Astrocyte of the spinal cord (primary cell): ENCODE results near the gene NAT8L.
A peak's percentile ranks its signal among the peaks of the same experiment; 100 is the strongest.
"Not testable (repeated sequence)": the region's sequence is repeated elsewhere in the genome, so short reads cannot be mapped to it uniquely, and the experiment has no call there.

Source experiments
- DNase-seq: peaks from one replicate; pipeline ENCODE4 v3.0.0; 2011; ENCODE audit warnings: low read depth, low spot score
- H3K4me3 ChIP-seq: 2 replicates; pipeline ENCODE4 v1.5.1; 2011; ENCODE audit warnings: low read depth, mild to moderate bottlenecking, low read length, moderate library complexity
- in situ Hi-C: cut with HindIII; loops from 2 replicates; pipeline ENCODE4 v1.10.0; 2017; ENCODE audit warnings: low sequenced_read_pairs
- TF ChIP-seq, protein P1 (sequence below): IDR thresholded peaks from 2 replicates; pipeline ENCODE4 v1.5.1; 2012; ENCODE audit warnings: low read depth, mild to moderate bottlenecking, low read length, inconsistent platforms

Gene NAT8L, protein sequence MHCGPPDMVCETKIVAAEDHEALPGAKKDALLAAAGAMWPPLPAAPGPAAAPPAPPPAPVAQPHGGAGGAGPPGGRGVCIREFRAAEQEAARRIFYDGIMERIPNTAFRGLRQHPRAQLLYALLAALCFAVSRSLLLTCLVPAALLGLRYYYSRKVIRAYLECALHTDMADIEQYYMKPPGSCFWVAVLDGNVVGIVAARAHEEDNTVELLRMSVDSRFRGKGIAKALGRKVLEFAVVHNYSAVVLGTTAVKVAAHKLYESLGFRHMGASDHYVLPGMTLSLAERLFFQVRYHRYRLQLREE

DNA sequence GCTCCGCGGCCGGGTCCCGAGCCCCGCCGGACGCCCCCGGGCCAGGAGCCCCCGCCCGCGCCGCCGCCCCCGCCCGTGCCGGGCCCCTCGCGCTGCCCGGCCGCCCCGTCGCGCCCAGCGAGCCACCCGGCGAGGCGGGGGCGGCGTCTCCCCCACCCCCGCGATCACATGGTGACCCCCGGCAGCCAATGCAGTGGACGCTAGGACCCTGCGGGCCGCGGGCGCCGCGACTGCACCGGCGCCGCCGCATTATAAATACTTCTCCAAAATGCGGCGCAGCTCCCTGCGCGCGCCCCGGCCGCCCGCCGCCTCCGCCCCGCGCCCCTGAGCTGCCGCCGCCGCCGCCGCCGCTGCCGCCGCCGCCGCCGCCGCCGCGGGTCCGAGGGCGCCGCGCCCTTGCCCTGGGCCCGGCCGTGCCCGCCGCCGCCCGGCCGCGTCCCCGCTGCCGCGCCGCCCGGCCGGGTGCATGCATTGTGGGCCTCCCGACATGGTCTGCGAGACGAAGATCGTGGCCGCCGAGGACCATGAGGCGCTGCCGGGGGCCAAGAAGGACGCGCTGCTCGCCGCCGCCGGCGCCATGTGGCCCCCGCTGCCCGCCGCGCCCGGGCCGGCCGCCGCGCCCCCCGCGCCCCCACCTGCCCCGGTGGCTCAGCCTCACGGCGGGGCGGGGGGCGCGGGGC, at the start of gene NAT8L:
Gene NAT8L, plus strand, starts transcription at position 282 of the 680 bp plus-strand sequence. Its CDS starts 185 bp downstream, at position 467.
- in situ Hi-C loops = no loop called here
- H3K4me3 ChIP-seq = no peak within 1 kb of the TSS
- no peak for DNase-seq

DNA sequence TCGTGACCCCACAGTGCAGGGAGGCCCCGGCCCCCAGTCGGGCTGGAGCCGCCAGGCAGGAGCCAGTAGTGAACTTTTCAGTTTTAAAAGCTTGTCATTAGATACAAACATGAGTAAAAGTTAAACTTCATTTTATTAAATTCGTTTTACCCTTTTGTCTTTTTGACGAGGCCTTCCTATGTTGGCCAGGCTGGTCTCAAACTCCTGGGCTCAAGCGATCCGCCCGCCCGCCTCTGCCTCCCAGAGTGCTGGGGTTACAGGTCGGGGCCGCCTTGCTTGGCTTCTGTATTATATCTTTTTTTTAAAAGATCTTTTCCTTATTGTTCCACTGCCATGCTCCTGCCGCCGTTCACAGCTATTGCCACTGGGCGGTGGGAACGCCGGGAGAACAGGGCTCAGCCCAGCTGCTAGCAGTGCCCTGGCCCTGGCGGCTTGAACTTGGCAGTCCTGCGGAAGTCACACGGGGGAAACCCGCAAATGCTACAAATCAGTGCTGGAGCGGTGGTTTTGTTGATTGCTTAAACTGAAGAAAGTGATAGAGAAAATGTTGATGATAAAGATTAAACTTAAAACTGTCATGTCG, 49.4 kb upstream of the NAT8L start:
- TF ChIP-seq, protein P1, sequence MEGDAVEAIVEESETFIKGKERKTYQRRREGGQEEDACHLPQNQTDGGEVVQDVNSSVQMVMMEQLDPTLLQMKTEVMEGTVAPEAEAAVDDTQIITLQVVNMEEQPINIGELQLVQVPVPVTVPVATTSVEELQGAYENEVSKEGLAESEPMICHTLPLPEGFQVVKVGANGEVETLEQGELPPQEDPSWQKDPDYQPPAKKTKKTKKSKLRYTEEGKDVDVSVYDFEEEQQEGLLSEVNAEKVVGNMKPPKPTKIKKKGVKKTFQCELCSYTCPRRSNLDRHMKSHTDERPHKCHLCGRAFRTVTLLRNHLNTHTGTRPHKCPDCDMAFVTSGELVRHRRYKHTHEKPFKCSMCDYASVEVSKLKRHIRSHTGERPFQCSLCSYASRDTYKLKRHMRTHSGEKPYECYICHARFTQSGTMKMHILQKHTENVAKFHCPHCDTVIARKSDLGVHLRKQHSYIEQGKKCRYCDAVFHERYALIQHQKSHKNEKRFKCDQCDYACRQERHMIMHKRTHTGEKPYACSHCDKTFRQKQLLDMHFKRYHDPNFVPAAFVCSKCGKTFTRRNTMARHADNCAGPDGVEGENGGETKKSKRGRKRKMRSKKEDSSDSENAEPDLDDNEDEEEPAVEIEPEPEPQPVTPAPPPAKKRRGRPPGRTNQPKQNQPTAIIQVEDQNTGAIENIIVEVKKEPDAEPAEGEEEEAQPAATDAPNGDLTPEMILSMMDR = peak; percentile 43
- H3K4me3 ChIP-seq = peak overlapping the region; percentile 97
- in situ Hi-C loops = no loop called here
- peak; percentile 45 for DNase-seq

More for the DNA sequence above, at the start of gene NAT8L:
- TF ChIP-seq, protein P1 = no peak

DNA sequence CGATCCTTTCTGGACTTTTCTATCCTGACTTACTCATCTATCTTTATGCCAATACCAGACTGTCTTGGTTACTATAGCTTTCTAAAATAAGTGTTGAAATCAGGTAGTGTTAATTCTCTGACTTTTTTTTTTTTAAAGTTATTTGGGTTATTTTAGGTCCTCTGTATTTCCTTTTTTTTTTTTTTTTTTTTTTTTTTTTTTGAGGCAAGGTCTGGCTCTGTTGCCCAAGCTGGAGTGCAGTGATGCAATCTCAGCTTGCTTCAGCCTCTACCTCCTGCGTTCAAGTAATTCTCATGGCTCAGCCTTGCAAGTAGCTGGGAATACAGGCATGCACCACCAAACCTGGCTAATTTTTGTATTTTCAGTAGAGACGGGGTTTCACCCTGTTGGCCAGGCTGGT, 47.5 kb upstream of the NAT8L start:
- TF ChIP-seq, protein P1 = no peak
- no peak overlapping the region for H3K4me3 ChIP-seq
- DNase-seq = no peak
- in situ Hi-C loops = no loop called here

DNA sequence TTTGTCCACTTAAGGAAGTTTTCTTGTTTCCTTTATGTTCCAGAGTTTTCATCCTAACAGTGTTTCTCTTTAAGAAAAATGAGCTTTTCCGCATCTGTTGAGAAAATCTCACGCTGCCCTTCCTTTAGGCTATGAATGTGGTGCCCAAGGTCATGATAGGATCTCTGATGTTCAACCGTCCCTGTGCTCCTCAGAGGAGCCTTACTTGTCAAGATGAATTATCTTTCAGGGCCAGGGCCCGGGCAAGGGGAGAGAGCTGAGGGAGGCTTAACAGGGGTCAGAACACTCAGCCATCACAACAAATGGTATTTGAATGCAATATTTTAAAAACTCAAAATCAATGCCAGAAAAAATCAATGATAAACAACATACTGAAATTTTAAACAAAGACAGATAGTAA, 44.1 kb upstream of the NAT8L start:
- no peak for DNase-seq
- H3K4me3 ChIP-seq = no peak overlapping the region
- TF ChIP-seq, protein P1 = no peak
- in situ Hi-C loops = no loop called here

DNA sequence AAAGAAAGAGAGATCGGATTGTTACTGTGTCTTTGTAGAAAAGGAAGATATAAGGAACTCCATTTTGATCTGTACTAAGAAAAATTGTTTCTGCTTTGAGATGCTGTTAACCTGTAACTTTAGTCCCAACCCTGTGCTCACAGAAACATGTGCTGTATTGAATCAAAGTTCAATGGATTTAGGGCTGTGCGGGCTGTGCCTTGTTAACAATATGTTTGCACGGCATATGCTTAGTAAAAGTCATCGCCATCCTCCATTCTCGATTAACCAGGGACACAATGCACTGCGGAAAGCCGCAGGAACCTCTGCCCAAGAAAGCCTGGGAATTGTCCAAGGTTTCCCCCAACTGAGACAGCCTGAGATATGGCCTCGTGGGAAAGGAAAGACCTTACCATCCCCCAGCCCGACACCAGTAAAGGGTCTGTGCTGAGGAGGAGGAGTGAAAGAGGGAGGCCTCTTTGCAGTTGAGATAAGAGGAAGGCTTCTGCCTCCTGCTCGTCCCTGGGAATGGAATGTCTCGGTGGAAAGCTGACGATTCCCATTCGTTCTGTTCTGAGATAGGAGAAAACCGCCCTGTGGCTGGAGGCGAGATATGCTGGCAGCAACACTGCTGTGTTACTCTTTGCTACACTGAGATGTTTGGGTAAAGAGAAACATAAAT, 37.6 kb upstream of the NAT8L start:
- in situ Hi-C loops, H3K4me3 ChIP-seq, DNase-seq: not testable (repeated sequence)

DNA sequence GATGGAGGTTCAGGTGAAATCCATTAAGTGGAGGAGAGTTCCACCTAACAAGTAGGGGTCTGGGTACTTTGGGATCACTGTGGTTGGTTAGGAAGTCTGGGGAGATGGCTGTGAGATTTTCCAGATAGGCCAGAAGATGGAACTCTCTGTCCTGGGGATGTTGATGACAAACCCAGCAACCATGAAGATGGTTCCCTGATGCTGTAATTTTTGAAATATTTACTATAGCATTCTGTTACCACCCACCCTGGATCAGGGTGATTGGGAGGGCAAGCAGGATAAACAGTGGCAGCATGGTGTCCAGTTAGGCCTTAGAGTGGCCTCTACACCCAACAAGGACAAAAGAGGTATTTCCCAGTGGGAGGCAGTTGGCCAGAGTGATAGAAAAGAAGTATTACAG, 34.4 kb upstream of the NAT8L start:
- no peak for DNase-seq
- TF ChIP-seq, protein P1 = no peak
- H3K4me3 ChIP-seq = no peak overlapping the region
- in situ Hi-C loops = no loop called here

DNA sequence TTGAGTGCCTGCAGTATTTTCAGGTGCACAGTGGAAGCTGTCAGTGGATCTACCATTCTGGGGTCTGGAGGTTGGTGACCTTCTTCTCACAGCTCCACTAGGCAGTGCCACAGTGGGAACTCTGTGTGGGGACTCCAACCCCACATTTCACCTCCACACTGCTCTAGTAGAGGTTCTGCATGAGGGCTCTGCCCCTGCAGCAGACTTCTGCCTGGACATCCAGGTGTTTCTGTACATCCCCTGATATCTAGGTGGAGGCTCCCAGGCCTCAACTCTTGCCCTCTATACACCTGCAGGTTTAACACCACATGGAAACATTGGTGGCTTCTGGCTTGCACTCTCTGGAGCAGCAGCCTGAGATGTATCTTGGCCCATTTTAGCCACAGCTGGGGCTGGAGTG, 33.3 kb upstream of the NAT8L start:
- TF ChIP-seq, protein P1 = no peak
- no peak overlapping the region for H3K4me3 ChIP-seq
- in situ Hi-C loops = no loop called here
- DNase-seq = no peak

DNA sequence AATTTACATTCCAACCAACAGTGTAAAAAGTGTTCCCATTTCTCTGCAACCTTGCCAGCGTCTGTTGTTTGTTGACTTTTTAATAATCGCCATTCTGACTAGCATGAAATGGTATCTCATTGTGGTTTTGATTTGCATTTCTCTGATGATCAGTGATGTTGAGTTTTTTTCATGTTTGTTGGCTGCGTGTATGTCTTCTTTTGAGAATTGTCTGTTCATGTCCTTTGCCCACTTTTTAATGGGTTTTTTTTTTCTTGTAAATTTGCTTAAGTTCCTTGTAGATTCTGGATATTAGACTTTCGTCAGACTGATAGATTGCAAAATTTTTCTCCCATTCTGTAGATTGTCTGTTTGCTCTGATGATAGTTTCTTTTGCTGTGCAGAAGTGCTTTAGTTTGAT, 32.0 kb upstream of the NAT8L start:
- DNase-seq, H3K4me3 ChIP-seq, in situ Hi-C loops: not testable (repeated sequence)

DNA sequence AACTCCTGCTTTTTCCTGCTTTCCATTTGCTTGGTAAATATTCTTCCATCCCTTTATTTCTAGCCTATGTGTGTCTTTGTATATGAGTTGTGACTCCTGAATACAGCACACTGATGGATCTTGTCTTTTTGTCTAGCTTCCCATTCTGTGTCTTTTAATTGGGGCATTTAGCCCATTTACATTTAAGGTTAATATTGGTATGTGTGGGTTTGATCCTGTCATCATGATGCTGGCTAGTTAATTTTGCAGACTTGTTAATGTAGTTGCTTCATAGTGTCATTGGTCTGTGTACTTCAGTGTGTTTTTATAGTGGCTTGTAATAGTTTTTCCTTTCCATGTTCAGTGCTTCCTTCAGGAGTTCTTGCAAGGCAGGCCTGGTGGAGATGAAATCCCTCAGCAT, 28.0 kb upstream of the NAT8L start:
- H3K4me3 ChIP-seq, in situ Hi-C loops, DNase-seq: not testable (repeated sequence)
